HG03442 (cell line): ENCODE results near the gene MISP.
"Not testable (repeated sequence)": the region's sequence is repeated elsewhere in the genome, so short reads cannot be mapped to it uniquely, and the experiment has no call there.

Experiments
- ATAC-seq: cut with Tn5 transposase; IDR thresholded peaks from one replicate; pipeline ENCODE4 v1.9.1; 2021; ENCODE audit warnings: mild to moderate bottlenecking, moderate library complexity; ENCODE audit not compliant: unreplicated experiment

The MISP gene

DNA sequence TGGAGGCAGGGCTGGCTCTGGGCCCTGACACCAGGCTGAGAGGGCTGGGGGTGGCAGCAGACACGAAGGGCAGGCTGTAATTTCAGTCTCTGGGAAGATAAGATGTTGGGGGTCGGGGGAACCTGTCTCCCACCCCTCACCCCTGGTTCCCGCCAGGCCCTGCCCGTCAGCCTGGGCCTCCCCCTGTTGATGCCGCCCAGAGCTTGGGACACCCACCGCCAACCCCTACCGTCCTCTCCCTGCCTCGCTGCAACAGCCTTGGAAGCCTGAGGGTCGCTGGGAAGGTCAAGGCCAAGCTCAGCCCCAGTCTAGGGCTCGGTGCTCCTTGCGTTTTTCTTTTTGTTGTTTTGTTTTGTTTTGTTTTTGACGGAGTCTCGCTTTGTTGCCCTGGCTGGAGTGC, 27.7 kb upstream of the MISP start:
- ATAC-seq: no peak

DNA sequence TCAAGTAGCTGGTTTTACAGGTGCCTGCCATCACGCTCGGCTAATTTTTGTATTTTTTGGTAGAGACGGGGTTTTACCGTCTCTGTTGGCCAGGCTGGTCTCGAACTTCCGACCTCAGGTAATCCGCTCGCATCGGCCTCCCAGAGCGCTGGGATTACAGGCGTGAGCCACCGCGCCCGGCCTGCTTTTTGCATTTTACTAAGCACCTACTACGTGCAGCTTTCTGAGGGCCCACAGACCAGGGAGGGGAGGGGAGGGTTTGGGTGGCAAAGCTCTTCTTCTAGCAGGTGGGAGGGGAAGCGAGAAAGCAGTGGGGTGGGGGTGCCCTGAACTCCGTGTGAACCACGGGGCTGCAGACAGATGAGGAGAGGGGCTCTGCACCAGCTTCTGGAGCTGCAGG, 27.2 kb upstream of the MISP start:
- no peak for ATAC-seq

- no peak for ATAC-seq
Observed at GRCh38 chr19:725461-726089, 25.3 kb upstream of the MISP start.

- no peak for ATAC-seq
Observed at GRCh38 chr19:726993-727956, 23.6 kb upstream of the MISP start.

- no peak for ATAC-seq
Observed at GRCh38 chr19:728011-728410, 22.9 kb upstream of the MISP start.

- not testable (repeated sequence) for ATAC-seq
Observed at GRCh38 chr19:729564-729963, 21.3 kb upstream of the MISP start.

DNA sequence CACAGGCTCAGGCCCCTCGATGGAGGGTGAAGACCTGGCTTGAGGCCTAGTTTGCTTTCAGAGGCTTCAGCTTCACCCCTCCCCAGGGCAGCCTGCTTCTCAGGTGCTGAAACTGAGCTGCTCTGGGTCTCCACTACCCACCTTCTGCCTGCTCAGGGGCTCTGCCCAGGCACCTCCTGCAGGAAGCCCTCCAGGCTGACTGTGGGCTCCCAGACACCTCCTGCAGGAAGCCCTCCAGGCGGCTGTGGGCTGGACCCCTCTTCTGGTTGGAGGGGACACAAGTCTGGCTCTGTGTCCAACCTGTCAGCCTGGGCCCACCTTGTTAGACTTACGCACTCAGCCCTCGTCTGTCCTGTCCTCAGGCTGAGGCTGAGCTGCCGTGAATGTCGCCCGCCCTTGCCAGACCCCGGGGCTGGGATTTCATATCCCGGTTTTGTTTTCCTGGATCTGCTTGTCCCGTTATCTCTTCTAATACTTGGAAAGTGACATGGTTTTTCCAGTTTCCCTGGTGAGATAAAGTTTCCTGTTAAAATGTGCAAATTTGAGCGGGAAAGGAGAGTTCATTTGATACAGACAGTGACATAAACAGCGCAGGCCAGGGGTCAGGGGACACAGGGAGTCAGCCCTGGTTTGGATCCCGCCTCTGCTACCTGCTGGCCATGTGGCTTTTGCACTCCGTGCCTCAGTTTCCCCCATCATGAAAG, 20.8 kb upstream of the MISP start:
- ATAC-seq: no peak

GRCh38 chr19:731000-731399, 19.9 kb upstream of the MISP start:
- no peak for ATAC-seq

GRCh38 chr19:732148-733069, 18.5 kb upstream of the MISP start:
- ATAC-seq: no peak

GRCh38 chr19:734716-735115, 16.2 kb upstream of the MISP start:
- ATAC-seq: no peak

DNA sequence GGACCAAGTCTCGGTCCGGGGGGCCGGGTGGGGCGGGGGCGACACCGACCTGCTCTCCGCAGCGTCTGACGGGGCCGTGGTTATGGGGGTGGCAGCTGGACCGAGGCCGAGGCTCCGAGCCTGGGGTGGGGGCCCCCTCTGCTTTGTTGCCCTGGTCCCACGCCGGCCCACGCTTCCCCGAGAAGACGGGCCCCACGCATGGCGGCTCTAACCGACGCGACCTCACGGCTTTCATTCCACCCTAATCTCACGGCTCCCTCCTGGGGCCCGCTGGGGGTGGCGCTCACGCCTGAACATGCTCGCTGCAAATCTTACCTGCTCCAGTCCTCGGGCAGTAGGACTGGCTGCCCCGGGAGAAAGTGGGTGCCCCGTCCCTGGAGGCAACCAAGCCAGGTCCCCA, 14.8 kb upstream of the MISP start:
- no peak for ATAC-seq

GRCh38 chr19:737591-738093, 13.3 kb upstream of the MISP start:
- ATAC-seq: no peak

DNA sequence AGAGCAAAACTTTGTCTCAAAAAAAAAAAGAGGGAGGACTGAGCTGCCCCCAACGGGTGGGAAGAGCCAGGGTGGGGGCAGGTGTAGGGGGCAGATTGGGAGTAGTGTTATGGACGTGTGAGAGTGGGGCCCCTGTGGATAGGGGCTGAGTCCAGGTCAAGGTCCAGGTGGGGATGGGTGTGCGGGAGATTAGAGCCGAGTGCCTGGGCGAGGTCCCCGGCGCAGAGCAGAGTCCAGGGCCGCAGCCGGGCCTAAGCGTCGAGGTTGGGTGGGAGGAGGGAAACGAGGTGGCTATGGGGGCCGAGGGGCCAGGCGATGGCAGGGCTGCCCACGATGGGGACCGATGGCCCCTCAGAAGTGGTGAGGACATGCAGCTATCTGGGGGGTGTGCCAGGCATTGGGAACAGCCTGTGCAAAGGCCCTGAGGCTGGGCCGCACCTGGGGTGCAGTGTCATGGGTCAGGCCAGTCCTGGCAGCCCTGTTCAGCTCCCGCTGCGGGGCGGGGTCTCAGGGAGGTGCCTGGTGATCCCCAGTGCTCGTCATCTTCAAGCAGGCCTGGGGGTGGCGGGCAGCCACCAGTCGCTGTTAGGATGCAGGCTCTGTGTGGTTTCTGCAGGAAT, 12.3 kb upstream of the MISP start:
- no peak for ATAC-seq

DNA sequence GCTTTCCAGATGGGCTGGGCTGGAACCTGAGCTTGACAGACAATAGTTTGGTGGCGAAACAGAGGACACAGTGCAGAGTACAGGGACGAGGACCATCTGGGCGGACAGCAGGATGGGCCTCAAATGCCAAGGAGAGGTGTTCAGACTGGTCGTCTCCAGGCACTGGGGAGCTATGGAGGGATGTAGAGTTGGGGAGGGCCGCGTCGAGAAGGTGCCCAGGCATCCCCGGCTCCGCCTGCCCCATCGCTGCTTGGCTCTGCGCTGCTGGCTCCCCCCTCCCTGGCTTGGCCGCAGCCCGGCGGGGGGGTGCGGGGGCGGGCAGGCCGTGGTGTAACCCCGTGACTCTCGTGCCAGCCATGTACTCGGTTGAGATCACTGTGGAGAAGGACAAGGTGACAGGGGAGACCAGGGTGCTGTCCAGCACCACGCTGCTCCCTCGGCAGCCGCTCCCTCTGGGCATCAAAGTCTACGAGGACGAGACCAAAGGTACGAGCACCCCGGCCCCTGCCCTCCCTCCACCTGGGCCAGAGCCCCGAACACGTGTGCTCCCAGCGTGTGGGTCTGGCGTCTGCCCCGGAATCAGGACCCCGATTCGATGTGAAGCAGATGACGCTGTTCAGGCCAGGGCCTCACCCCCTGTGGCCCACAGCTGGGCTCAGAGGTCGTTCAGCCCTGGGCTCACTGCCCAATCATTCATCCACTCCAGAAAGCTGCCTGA, 10.8 kb upstream of the MISP start:
- no peak for ATAC-seq

- not testable (repeated sequence) for ATAC-seq
Observed at GRCh38 chr19:740816-741505, 10.0 kb upstream of the MISP start.

- ATAC-seq: no peak
Observed at GRCh38 chr19:741506-742131, 9.3 kb upstream of the MISP start.

- no peak for ATAC-seq
Observed at GRCh38 chr19:742540-743075, 8.3 kb upstream of the MISP start.

DNA sequence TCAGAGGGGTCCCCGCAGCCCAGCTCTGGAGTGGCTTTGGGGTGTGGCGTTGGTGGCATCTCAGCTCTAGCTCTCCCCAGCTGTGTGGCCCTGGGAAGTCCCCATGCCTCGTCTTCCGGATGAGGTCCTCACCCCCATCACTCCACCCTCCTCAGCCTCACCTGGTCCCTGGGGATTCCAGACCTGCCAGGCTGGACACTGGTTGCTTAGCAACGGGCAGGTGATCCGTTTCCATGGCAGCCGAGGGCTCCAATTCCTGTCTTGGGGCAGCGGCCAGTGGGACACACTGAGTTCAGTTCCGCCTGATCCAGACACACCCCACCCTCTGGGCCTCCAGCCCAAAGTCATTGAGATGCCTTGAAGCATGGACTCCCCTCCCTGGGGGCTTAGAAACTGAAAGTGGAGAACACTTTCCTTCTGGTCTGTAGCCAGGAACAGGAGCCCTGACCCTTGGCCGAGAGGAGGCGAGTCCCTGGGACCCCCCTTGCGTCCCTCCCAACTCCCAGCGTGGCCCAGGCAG, 7.7 kb upstream of the MISP start:
- no peak for ATAC-seq
